K562 (cell line): Measurements from ENCODE around the gene GRM5. TPM values are rescaled to one million over a fixed set of nuclear protein-coding genes. Genes with fewer than 3 reads are reported as not detected.

Source experiments
- ATAC-seq: fragments of 200-7000 bp; cut with Tn5 transposase; 3 replicates; pipeline ENCODE4 v1.9.1; 2020; ENCODE audit warnings: moderate library complexity
- BruUV-seq: library from RNA; stranded (reverse); fragments of 400-500 nt; replicated peaks from 2 replicates; lab custom pipeline; 2021; lab: Mats Ljungman, UMichigan
- CTCF ChIA-PET: fragments of 300-600 bp; formaldehyde crosslinking; extraction: SDS; loops from one replicate; lab custom pipeline; 2021; ENCODE audit warnings: low intra/inter-chr PET ratio; lab: Yijun Ruan, JAX
- POLR2A ChIA-PET: fragments of 300-600, 350-650 bp; sonication (Branson Sonifier 250); formaldehyde crosslinking; extraction: SDS; loops from one replicate; lab custom pipeline; 2021; ENCODE audit warnings: antibody characterized with exemption, inconsistent platforms; lab: Yijun Ruan, JAX
- DNase-seq, 4 experiments: peaks; one replicate each; pipeline versions ENCODE4 v3.0.0 to v3.0.0-alpha.2; 2011 to 2018; ENCODE audit warnings: low spot score in 3 of 4, mixed read lengths in 3 of 4; ENCODE audit errors: extremely low read depth in 1 of 4
- FAIRE-seq: peaks from 2 replicates; lab custom pipeline; 2011; peaks lifted over from hg19 to GRCh38; lab: Jason Lieb, UNC
- H2AFZ ChIP-seq: 2 replicates; pipeline ENCODE4 v1.6.0; 2011; ENCODE audit warnings: low read depth, low read length, control low read depth, inconsistent platforms
- H3K27ac ChIP-seq: fragments of 200-600 bp; 3 replicates; pipeline ENCODE4 v1.8.0; 2011; ENCODE audit warnings: low read depth, mild to moderate bottlenecking, control low read depth, inconsistent platforms, low read length, moderate library complexity, mixed read lengths; ENCODE audit errors: extremely low read depth
- H3K27me3 ChIP-seq, 2 experiments: fragments of 300-600 bp in 1 of 2; 2 replicates in 1 of 2; 3 replicates in 1 of 2; pipeline versions ENCODE4 v1.6.0 to v1.8.0; 2011; ENCODE audit warnings: inconsistent platforms in 2 of 2, low read length in 2 of 2, mild to moderate bottlenecking in 1 of 2, mixed read lengths in 1 of 2, moderate library complexity in 1 of 2; ENCODE audit not compliant: control insufficient read depth in 2 of 2, insufficient read depth in 2 of 2
- H3K36me3 ChIP-seq: fragments of 300-600 bp; 3 replicates; pipeline ENCODE4 v1.8.0; 2011; ENCODE audit warnings: mild to moderate bottlenecking, low read length, inconsistent platforms; ENCODE audit not compliant: control insufficient read depth, insufficient read depth
- H3K4me1 ChIP-seq, 2 experiments: fragments of 200-600 bp in 1 of 2; replicated peaks in 1 of 2; 2 replicates in 1 of 2; 3 replicates in 1 of 2; pipeline versions ENCODE4 v1.5.1 to v1.8.0; 2011; ENCODE audit warnings: inconsistent platforms in 2 of 2, low read length in 2 of 2, mild to moderate bottlenecking in 1 of 2, mixed read lengths in 1 of 2, moderate library complexity in 1 of 2; ENCODE audit not compliant: control insufficient read depth in 2 of 2, insufficient read depth in 2 of 2
- H3K4me2 ChIP-seq: 2 replicates; pipeline ENCODE4 v1.6.1; 2011; ENCODE audit warnings: low read length, control low read depth, inconsistent platforms, mixed read lengths; ENCODE audit not compliant: insufficient read depth
- H3K4me3 ChIP-seq: fragments of 200-600 bp; sonication (generic), shearing (Covaris generic); 2 replicates; pipeline ENCODE4 v1.5.1; 2016; ENCODE audit warnings: control low read depth, inconsistent platforms
- H3K79me2 ChIP-seq: fragments of 200-600 bp; 3 replicates; pipeline ENCODE4 v1.8.0; 2011; ENCODE audit warnings: low read length, inconsistent platforms; ENCODE audit not compliant: control insufficient read depth, insufficient read depth
- H3K9ac ChIP-seq, 2 experiments: 2 replicates each; pipeline versions ENCODE4 v1.6.0 to v1.6.1; 2011; ENCODE audit warnings: low read depth in 2 of 2, low read length in 2 of 2, control low read depth in 1 of 2, inconsistent platforms in 1 of 2, mild to moderate bottlenecking in 1 of 2, mixed read lengths in 1 of 2; ENCODE audit not compliant: insufficient read depth in 1 of 2
- H3K9me1 ChIP-seq: one replicate; pipeline ENCODE4 v1.6.0; 2011; ENCODE audit warnings: inconsistent platforms, mild to moderate bottlenecking, low read length, moderate library complexity; ENCODE audit not compliant: control insufficient read depth, insufficient read depth
- H3K9me3 ChIP-seq: replicated peaks from 2 replicates; pipeline ENCODE4 v1.5.1; 2011; ENCODE audit warnings: low read depth, low read length, inconsistent platforms; ENCODE audit not compliant: control insufficient read depth, insufficient read depth
- H4K20me1 ChIP-seq: replicated peaks from 2 replicates; pipeline ENCODE4 v1.6.1; 2011; ENCODE audit warnings: low read length, inconsistent platforms, mixed read lengths; ENCODE audit not compliant: control insufficient read depth, insufficient read depth
- NFE2 ChIP-seq: IDR thresholded peaks from 2 replicates; pipeline ENCODE4 v1.6.1; 2014; ENCODE audit warnings: antibody characterized with exemption, low read depth
- PHB2 ChIP-seq: fragments of 450-650 bp; IDR thresholded peaks from 2 replicates; pipeline ENCODE4 v1.6.1; 2017; ENCODE audit warnings: low read depth
- PYGO2 ChIP-seq: fragments of 450-650 bp; IDR thresholded peaks from 2 replicates; pipeline ENCODE4 v1.6.1; 2016; ENCODE audit warnings: mild to moderate bottlenecking, missing genetic modification characterization, moderate library complexity, missing compliant biosample characterization
- WHSC1 ChIP-seq: IDR thresholded peaks from one replicate; pipeline ENCODE4 v1.6.1; 2012; ENCODE audit warnings: low read length, control low read depth, inconsistent platforms
- ZNF79 ChIP-seq: fragments of 250-450 bp; sonication (Bioruptor Pico); IDR thresholded peaks from 2 replicates; pipeline ENCODE4 v1.4.0; 2020; ENCODE audit warnings: low read depth, mild to moderate bottlenecking, moderate library complexity
- WGBS: fragments of 100-300 bp; shearing (Covaris generic); methylation state at CpG from one replicate; pipeline ENCODE4 v1.1.6; 2016; ENCODE audit warnings: low coverage, mixed read lengths; ENCODE audit not compliant: insufficient coverage; ENCODE audit errors: missing lambda C conversion rate; 5-methylcytosine and 5-hydroxymethylcytosine counted together
- in situ Hi-C: fragments of 300-500 bp; cut with MboI; formaldehyde crosslinking; loops from 4 replicates; pipeline ENCODE4 v1.15.0; 2018; ENCODE audit warnings: inconsistent platforms, mixed read lengths
- intact Hi-C: fragments of 100-400 bp; cut with micrococcal nuclease; formaldehyde crosslinking; loops from 2 replicates; pipeline ENCODE4 v1.14.2; 2022
- polyA plus RNA-seq, 8 experiments: library from polyadenylated mRNA; depleted of rRNA in 4 of 8; stranded (reverse) in 5 of 8; unstranded in 3 of 8; fragments of >200 nt; fragmentation: Nextera tagmentation in 2 of 8; fragmentation: Illumina TruSeq in 1 of 8; extraction: Ambion mirVana in 2 of 8; extraction: Trizol in 1 of 8; gene quantifications; 2 replicates each; pipeline versions ENCODE4 v1.2.1 to v1.2.3, GENCODE V29; 2011 to 2014; ENCODE audit warnings: inconsistent platforms in 1 of 8, missing spikeins in 1 of 8
- total RNA-seq, 7 experiments: library from RNA; depleted of rRNA in 6 of 7; stranded (reverse); fragments of >200 nt in 6 of 7; fragmentation: Illumina TruSeq in 2 of 7; extraction: Trizol in 2 of 7; gene quantifications; 2 replicates each; pipeline versions ENCODE4 v1.2.1 to v1.2.3, GENCODE V29; 2011 to 2021; ENCODE audit warnings: low replicate concordance in 1 of 7
- TF ChIP-seq, protein P1 (sequence below), 2 experiments: fragments of 450-650 bp in 1 of 2; sonication (generic) in 1 of 2; formaldehyde crosslinking in 1 of 2; IDR thresholded peaks; 2 replicates each; pipeline versions ENCODE4 v1.7.1 to v1.9.0; 2016 to 2022; ENCODE audit warnings: inconsistent platforms in 1 of 2, mild to moderate bottlenecking in 1 of 2, missing genetic modification reagents in 1 of 2
- TF ChIP-seq, protein P2 (sequence below): sonication (generic); formaldehyde crosslinking; IDR thresholded peaks from 2 replicates; pipeline ENCODE4 v1.8.1; 2022; ENCODE audit warnings: missing genetic modification reagents

GRM5 gene
- total and polyA plus RNA-seq, 9 of the 15 experiments (the other 6 are each of a cell fraction or from before 2014, with no cell fraction given), result not detected

- no peak for FAIRE-seq
These were observed 256.7 kb downstream of the GRM5 start for GRCh38 chr11:88809126-88809525.

DNA sequence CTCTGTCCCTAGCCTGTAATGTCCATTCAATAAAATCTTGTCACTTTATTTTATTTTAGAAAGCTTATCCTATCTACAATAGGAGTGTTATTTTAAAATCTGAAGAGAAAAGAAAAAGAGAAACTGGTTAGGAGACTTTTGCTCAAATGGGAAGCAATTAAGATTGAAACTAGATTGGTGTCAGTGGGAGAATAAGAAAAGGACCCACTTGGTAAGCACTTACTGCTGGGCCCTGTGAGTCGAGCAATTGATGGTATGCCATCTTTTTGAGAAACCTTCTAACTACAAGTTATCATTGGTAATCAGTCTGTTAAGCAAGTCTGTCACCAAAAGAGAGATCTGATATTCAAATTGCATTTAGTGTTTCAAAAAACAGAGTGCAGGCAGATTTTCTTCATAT lies 258.4 kb downstream of the GRM5 start:
- Histone ChIP-seq H3K9ac (no peak overlapping the region), H4K20me1 (no peaks in the 10 kb centered on the region), H3K9me3 (no peaks in the 10 kb centered on the region; the same call in 1 of the 2 replicates), H3K4me1 (no peaks in the 10 kb centered on the region), H3K27ac (no peak overlapping the region), H3K9me1 (no peaks in the 10 kb centered on the region), H3K79me2 (no peaks in the 10 kb centered on the region), H3K36me3 (no peaks in the 10 kb centered on the region), H3K4me3 (no peak overlapping the region), H3K27me3 (no peaks in the 10 kb centered on the region), H3K4me2 (no peak overlapping the region), H2AFZ (no peak overlapping the region)
- FAIRE-seq (no peak), DNase-seq (no peak), ATAC-seq (no peak)
- BruUV-seq, result no TSS peak
- 0% methylated on average over 1 of the region's 1 CpG for WGBS
- ChIA-PET CTCF (no interaction called here), POLR2A (no interaction called here)
- intact Hi-C loops, result no loop called here
- in situ Hi-C loops, result no loop called here
- TF ChIP-seq ZNF79 (no peak), NFE2 (no peak)
- TF ChIP-seq, protein P1, sequence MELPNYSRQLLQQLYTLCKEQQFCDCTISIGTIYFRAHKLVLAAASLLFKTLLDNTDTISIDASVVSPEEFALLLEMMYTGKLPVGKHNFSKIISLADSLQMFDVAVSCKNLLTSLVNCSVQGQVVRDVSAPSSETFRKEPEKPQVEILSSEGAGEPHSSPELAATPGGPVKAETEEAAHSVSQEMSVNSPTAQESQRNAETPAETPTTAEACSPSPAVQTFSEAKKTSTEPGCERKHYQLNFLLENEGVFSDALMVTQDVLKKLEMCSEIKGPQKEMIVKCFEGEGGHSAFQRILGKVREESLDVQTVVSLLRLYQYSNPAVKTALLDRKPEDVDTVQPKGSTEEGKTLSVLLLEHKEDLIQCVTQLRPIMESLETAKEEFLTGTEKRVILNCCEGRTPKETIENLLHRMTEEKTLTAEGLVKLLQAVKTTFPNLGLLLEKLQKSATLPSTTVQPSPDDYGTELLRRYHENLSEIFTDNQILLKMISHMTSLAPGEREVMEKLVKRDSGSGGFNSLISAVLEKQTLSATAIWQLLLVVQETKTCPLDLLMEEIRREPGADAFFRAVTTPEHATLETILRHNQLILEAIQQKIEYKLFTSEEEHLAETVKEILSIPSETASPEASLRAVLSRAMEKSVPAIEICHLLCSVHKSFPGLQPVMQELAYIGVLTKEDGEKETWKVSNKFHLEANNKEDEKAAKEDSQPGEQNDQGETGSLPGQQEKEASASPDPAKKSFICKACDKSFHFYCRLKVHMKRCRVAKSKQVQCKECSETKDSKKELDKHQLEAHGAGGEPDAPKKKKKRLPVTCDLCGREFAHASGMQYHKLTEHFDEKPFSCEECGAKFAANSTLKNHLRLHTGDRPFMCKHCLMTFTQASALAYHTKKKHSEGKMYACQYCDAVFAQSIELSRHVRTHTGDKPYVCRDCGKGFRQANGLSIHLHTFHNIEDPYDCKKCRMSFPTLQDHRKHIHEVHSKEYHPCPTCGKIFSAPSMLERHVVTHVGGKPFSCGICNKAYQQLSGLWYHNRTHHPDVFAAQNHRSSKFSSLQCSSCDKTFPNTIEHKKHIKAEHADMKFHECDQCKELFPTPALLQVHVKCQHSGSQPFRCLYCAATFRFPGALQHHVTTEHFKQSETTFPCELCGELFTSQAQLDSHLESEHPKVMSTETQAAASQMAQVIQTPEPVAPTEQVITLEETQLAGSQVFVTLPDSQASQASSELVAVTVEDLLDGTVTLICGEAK (IDR thresholded peaks at IDR 0.05), result no peak
- TF ChIP-seq, protein P1 (CRISPR knock-in tag; IDR thresholded peaks at IDR 0.05), result no peak
- TF ChIP-seq, protein P2, sequence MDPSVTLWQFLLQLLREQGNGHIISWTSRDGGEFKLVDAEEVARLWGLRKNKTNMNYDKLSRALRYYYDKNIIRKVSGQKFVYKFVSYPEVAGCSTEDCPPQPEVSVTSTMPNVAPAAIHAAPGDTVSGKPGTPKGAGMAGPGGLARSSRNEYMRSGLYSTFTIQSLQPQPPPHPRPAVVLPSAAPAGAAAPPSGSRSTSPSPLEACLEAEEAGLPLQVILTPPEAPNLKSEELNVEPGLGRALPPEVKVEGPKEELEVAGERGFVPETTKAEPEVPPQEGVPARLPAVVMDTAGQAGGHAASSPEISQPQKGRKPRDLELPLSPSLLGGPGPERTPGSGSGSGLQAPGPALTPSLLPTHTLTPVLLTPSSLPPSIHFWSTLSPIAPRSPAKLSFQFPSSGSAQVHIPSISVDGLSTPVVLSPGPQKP (CRISPR knock-in tag), result no peak

More at GRCh38 chr11:88809126-88809525, 256.7 kb downstream of the GRM5 start:
- H3K79me2 ChIP-seq, result no peaks in the 10 kb centered on the region
- H3K36me3 ChIP-seq, result no peaks in the 10 kb centered on the region
- CTCF ChIA-PET, result no interaction called here
- no peak overlapping the region for H3K9ac ChIP-seq
- no peak overlapping the region for H3K4me2 ChIP-seq
- POLR2A ChIA-PET, result no interaction called here
- no peak for TF ChIP-seq PYGO2 (tag)
- no peak for TF ChIP-seq PHB2
- TF ChIP-seq WHSC1, result no peak
- no peaks in the 10 kb centered on the region for H4K20me1 ChIP-seq
- H2AFZ ChIP-seq, result no peak overlapping the region
- no TSS peak for BruUV-seq
- H3K9me3 ChIP-seq, result no peaks in the 10 kb centered on the region; the same call in 1 of the 2 replicates
- no peaks in the 10 kb centered on the region for H3K27me3 ChIP-seq
- ATAC-seq (no peak), DNase-seq (no peak)
- H3K9me1 ChIP-seq, result no peaks in the 10 kb centered on the region
- H3K27ac ChIP-seq, result no peak overlapping the region
- no peaks in the 10 kb centered on the region for H3K4me1 ChIP-seq
- in situ Hi-C loops (no loop called here), intact Hi-C loops (no loop called here)
- WGBS, result 8% methylated on average over 1 of the region's 1 CpG
- no peak overlapping the region for H3K4me3 ChIP-seq
